GM19240 (cell line): ENCODE data around the gene CLEC18A.
"Not testable (repeated sequence)": the region's sequence is repeated elsewhere in the genome, so short reads cannot be mapped to it uniquely, and the experiment has no call there.

Experiments used
- DNase-seq: peaks from one replicate; pipeline ENCODE4 v3.0.0; 2011; ENCODE audit warnings: low spot score; ENCODE audit not compliant: insufficient read length

Gene CLEC18A

GRCh38 chr16:69951672-69952031 is 518 bp downstream of the CLEC18A start:
- not testable (repeated sequence) for DNase-seq

- DNase-seq, result not testable (repeated sequence)
Observed at GRCh38 chr16:69952116-69952515, 982 bp downstream of the CLEC18A start.

- DNase-seq, result not testable (repeated sequence)
Observed at GRCh38 chr16:69952572-69953355, 1.6 kb downstream of the CLEC18A start.

- DNase-seq, result not testable (repeated sequence)
Observed at GRCh38 chr16:69954241-69954640, 3.1 kb downstream of the CLEC18A start.

- not testable (repeated sequence) for DNase-seq
Observed at GRCh38 chr16:69963312-69963711, 12.2 kb downstream of the CLEC18A start.

- not testable (repeated sequence) for DNase-seq
Observed at GRCh38 chr16:69964960-69965660, 14.0 kb downstream of the CLEC18A start.

- DNase-seq, result not testable (repeated sequence)
Observed at GRCh38 chr16:69965661-69966054, 14.5 kb downstream of the CLEC18A start.

GRCh38 chr16:69967688-69968087 is 16.6 kb downstream of the CLEC18A start:
- DNase-seq, result not testable (repeated sequence)

GRCh38 chr16:69968125-69968524 is 17.0 kb downstream of the CLEC18A start:
- not testable (repeated sequence) for DNase-seq

GRCh38 chr16:69969657-69970056 is 18.5 kb downstream of the CLEC18A start:
- DNase-seq, result not testable (repeated sequence)

GRCh38 chr16:69972120-69972519 is 21.0 kb downstream of the CLEC18A start:
- DNase-seq, result not testable (repeated sequence)

- not testable (repeated sequence) for DNase-seq
Observed at GRCh38 chr16:69972935-69973334, 21.8 kb downstream of the CLEC18A start.

GRCh38 chr16:69985196-69985595 is 34.1 kb downstream of the CLEC18A start:
- DNase-seq, result not testable (repeated sequence)

- DNase-seq, result not testable (repeated sequence)
Observed at GRCh38 chr16:69997956-69998355, 46.8 kb downstream of the CLEC18A start.

GRCh38 chr16:69999801-70000200 is 48.7 kb downstream of the CLEC18A start:
- DNase-seq, result not testable (repeated sequence)

- DNase-seq, result not testable (repeated sequence)
Observed at GRCh38 chr16:70003511-70003910, 52.4 kb downstream of the CLEC18A start.

- DNase-seq, result not testable (repeated sequence)
Observed at GRCh38 chr16:70008604-70009003, 57.5 kb downstream of the CLEC18A start.

- not testable (repeated sequence) for DNase-seq
Observed at GRCh38 chr16:70010615-70011014, 59.5 kb downstream of the CLEC18A start.

GRCh38 chr16:70011120-70011519 is 60.0 kb downstream of the CLEC18A start:
- DNase-seq, result not testable (repeated sequence)

GRCh38 chr16:70012354-70012753 is 61.2 kb downstream of the CLEC18A start:
- DNase-seq, result not testable (repeated sequence)

- DNase-seq, result not testable (repeated sequence)
Observed at GRCh38 chr16:70012951-70013350, 61.8 kb downstream of the CLEC18A start.
